ENCODE measurements around the gene CPED1. TPM values are rescaled to one million over a fixed set of nuclear protein-coding genes. Genes with fewer than 3 reads are reported as not detected.

Gene CPED1
- 35.5 and 41.6 TPM in 2 replicates for total RNA-seq

GRCh38 chr7:120988591-120989256 is at the start of gene CPED1:
Gene CPED1 (plus strand): TSS chr7:120988711. CDS start chr7:120989622, 911 bp downstream.

DNA sequence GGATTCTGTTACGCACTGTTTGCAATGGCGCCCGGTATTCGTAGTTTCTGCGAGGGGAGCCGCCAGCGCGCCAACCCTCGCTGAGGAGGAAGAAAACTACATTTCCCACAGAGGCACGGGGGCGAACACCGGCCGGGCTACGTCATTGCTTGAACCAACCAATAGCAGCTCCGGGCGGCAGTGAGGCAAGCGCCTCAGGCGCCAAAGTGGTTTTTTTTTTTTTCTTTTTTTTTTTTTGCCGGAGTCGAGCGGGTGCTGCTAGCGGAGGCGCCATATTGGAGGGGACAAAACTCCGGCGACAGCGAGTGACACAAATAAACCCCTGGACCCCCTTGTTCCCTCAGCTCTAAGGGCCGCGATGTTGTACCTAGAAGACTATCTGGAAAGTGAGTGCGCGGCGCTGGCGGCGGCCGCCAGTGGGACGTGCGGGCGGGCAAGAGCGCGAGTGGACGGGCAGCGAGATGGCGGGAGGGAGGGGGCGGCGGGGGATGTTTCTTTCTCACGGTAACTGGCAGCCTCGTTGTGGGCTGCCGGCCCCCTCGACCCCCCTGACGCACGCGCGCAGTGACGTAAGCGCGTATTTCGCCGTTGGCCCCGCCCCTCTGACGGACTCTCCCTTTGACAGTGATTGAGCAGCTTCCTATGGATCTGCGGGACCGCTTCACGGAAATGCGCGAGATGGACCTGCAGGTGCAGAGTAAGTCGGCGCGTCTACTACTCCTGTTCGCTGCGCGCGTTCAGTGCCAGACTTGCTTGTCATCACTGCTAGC is 37.8 kb upstream of the CPED1 start, which contains the start of gene ING3:
Gene ING3, plus strand, starts transcription at position 239 of the 770 bp plus-strand sequence. Its CDS starts 120 bp downstream, at position 359.

GRCh38 chr7:121328508-121329190 is 340.1 kb downstream of the CPED1 start, which contains the start of gene WNT16:
Gene WNT16 (plus strand): TSS chr7:121329000. CDS start chr7:121329293, 293 bp downstream.

Small RNA genes within 50 kb of the gene (small RNA-seq; reads per million reads assigned to genes)
- gene HMGN1P18 (not detected), gene RNA5SP240 (not detected), gene RNA5SP241 (not detected), gene RNU6-517P (0.23 reads per million)

Other genes starting within 250 kb of the CPED1 start
- gene TSPAN12, start 130.6 kb upstream of the CPED1 start, total RNA-seq: 3.1 and 3.4 TPM in 2 replicates
- gene ING3, start 37.9 kb upstream of the CPED1 start, total RNA-seq: 18.8 and 22.3 TPM in 2 replicates

All from articular chondrocyte of knee joint (primary cell).